Stimulated activated naive CD8-positive, alpha-beta T cell treated with anti-CD3 and anti-CD28 coated beads, Interleukin-15, amount 100 ng/mL, for 72 hours (primary cell): ENCODE results near the gene BLM.
"Not testable (repeated sequence)": the region's sequence is repeated elsewhere in the genome, so short reads cannot be mapped to it uniquely, and the experiment has no call there.

Source experiments
- ATAC-seq: fragments of 150-1000 bp; cut with Tn5 transposase; 2 replicates; pipeline ENCODE4 v1.10.0; 2021; ENCODE audit warnings: mild to moderate bottlenecking, moderate library complexity
- DNase-seq, 2 donors: peaks; one replicate each; pipeline ENCODE4 v3.0.0; 2021 to 2022
- H3K27ac Mint-ChIP-seq, 2 donors: one replicate each; pipeline ENCODE4 v1.8.0; 2022; ENCODE audit warnings: mild to moderate bottlenecking in 2 of 2, mixed read lengths in 2 of 2, moderate library complexity in 2 of 2
- H3K27me3 Mint-ChIP-seq: one replicate; pipeline ENCODE4 v1.8.0; 2022; ENCODE audit warnings: mixed read lengths
- H3K4me1 Mint-ChIP-seq: one replicate; pipeline ENCODE4 v1.8.0; 2022; ENCODE audit warnings: mild to moderate bottlenecking, mixed read lengths
- H3K4me3 Mint-ChIP-seq, 2 donors: one replicate each; pipeline ENCODE4 v1.8.0; 2022; ENCODE audit warnings: mild to moderate bottlenecking in 2 of 2, mixed read lengths in 2 of 2, moderate library complexity in 1 of 2
- H3K9me3 Mint-ChIP-seq, 2 donors: one replicate each; pipeline ENCODE4 v1.8.0; 2022; ENCODE audit warnings: mixed read lengths in 2 of 2

BLM gene

GRCh38 chr15:90716976-90717821, at the start of gene BLM:
Gene BLM, plus strand, starts transcription at chr15:90717346. Its CDS starts 30,047 bp downstream, at chr15:90747393.
- Mint-ChIP-seq H3K4me1 (peaks cover 32% of the 10 kb centered on the region), H3K4me3 (peak within 1 kb of the TSS; percentile 88 to 92), H3K9me3 (no peaks in the 10 kb centered on the region), H3K27me3 (no peaks in the 10 kb centered on the region), H3K27ac (peak within 1 kb of the TSS; percentile 94 to 99)
- DNase-seq (peak; percentile 94 to 96), ATAC-seq (peak; percentile 99)

- peaks cover 14% of the 10 kb centered on the region for H3K27me3 Mint-ChIP-seq
- H3K27ac Mint-ChIP-seq = peak overlapping the region in 1 of 2 donors; percentile 9
- not testable (repeated sequence) for H3K4me3 Mint-ChIP-seq, ATAC-seq, DNase-seq, H3K9me3 Mint-ChIP-seq
- peaks cover 41% of the 10 kb centered on the region for H3K4me1 Mint-ChIP-seq
Observed at GRCh38 chr15:90667755-90668345, 49.3 kb upstream of the BLM start.

- not testable (repeated sequence) for H3K9me3 Mint-ChIP-seq, H3K27ac Mint-ChIP-seq, H3K4me3 Mint-ChIP-seq, H3K27me3 Mint-ChIP-seq, DNase-seq, ATAC-seq
- H3K4me1 Mint-ChIP-seq = peaks cover 20% of the 10 kb centered on the region
Observed at GRCh38 chr15:90670631-90671030, 46.5 kb upstream of the BLM start.

GRCh38 chr15:90671216-90671615, 45.9 kb upstream of the BLM start:
- DNase-seq (no peak), ATAC-seq (no peak)
- H3K27ac Mint-ChIP-seq = no peak overlapping the region
- H3K9me3 Mint-ChIP-seq = no peaks in the 10 kb centered on the region
- peaks cover 5% of the 10 kb centered on the region for H3K27me3 Mint-ChIP-seq
- H3K4me1 Mint-ChIP-seq = peaks cover 15% of the 10 kb centered on the region
- H3K4me3 Mint-ChIP-seq = no peak overlapping the region

GRCh38 chr15:90673357-90673756, 43.8 kb upstream of the BLM start:
- not testable (repeated sequence) for DNase-seq, H3K4me3 Mint-ChIP-seq, H3K27ac Mint-ChIP-seq, H3K27me3 Mint-ChIP-seq, H3K9me3 Mint-ChIP-seq, ATAC-seq
- peaks cover 10% of the 10 kb centered on the region for H3K4me1 Mint-ChIP-seq

- Mint-ChIP-seq H3K9me3 (peaks cover 0 to 9% of the 10 kb centered on the region in 2 donors), H3K27ac (no peak overlapping the region), H3K4me3 (no peak overlapping the region), H3K4me1 (peaks cover 22% of the 10 kb centered on the region), H3K27me3 (peaks cover 5% of the 10 kb centered on the region)
- no peak for ATAC-seq
- no peak for DNase-seq
Observed at GRCh38 chr15:90674476-90674875, 42.7 kb upstream of the BLM start.

- Mint-ChIP-seq H3K4me3 (no peak overlapping the region), H3K9me3 (peaks cover 0 to 9% of the 10 kb centered on the region in 2 donors), H3K27ac (no peak overlapping the region), H3K4me1 (peaks cover 28% of the 10 kb centered on the region), H3K27me3 (peaks cover 5% of the 10 kb centered on the region)
- DNase-seq (no peak), ATAC-seq (no peak)
Observed at GRCh38 chr15:90675464-90675863, 41.7 kb upstream of the BLM start.

- H3K27me3 Mint-ChIP-seq = no peaks in the 10 kb centered on the region
- ATAC-seq = peak; percentile 80
- H3K9me3 Mint-ChIP-seq = peaks cover 0 to 9% of the 10 kb centered on the region in 2 donors
- H3K4me1 Mint-ChIP-seq = peaks cover 39% of the 10 kb centered on the region
- DNase-seq = no peak
- H3K4me3 Mint-ChIP-seq = peak overlapping the region; percentile 75
- peak overlapping the region; percentile 20 to 95 for H3K27ac Mint-ChIP-seq
Observed at GRCh38 chr15:90677807-90678790, 39.0 kb upstream of the BLM start.

- peaks cover 0 to 9% of the 10 kb centered on the region in 2 donors for H3K9me3 Mint-ChIP-seq
- H3K27me3 Mint-ChIP-seq = no peaks in the 10 kb centered on the region
- H3K4me1 Mint-ChIP-seq = peaks cover 52% of the 10 kb centered on the region
- H3K4me3 Mint-ChIP-seq = no peak overlapping the region
- DNase-seq = no peak
- no peak overlapping the region for H3K27ac Mint-ChIP-seq
- no peak for ATAC-seq
Observed at GRCh38 chr15:90679959-90680358, 37.2 kb upstream of the BLM start.

GRCh38 chr15:90680371-90680935, 36.7 kb upstream of the BLM start:
- H3K27ac Mint-ChIP-seq = no peak overlapping the region
- H3K4me3 Mint-ChIP-seq = no peak overlapping the region
- ATAC-seq (peak; percentile 40), DNase-seq (no peak)
- H3K4me1 Mint-ChIP-seq = peaks cover 56% of the 10 kb centered on the region
- peaks cover 0 to 9% of the 10 kb centered on the region in 2 donors for H3K9me3 Mint-ChIP-seq
- no peaks in the 10 kb centered on the region for H3K27me3 Mint-ChIP-seq

- DNase-seq = no peak
- Mint-ChIP-seq H3K27me3 (no peaks in the 10 kb centered on the region), H3K4me3 (no peak overlapping the region), H3K27ac (no peak overlapping the region), H3K4me1 (peaks cover 62% of the 10 kb centered on the region), H3K9me3 (peaks cover 0 to 9% of the 10 kb centered on the region in 2 donors)
- ATAC-seq = no peak
Observed at GRCh38 chr15:90681056-90681455, 36.1 kb upstream of the BLM start.

- ATAC-seq = no peak
- Mint-ChIP-seq H3K27me3 (no peaks in the 10 kb centered on the region), H3K4me1 (peaks cover 66% of the 10 kb centered on the region), H3K27ac (no peak overlapping the region), H3K4me3 (no peak overlapping the region), H3K9me3 (peaks cover 0 to 9% of the 10 kb centered on the region in 2 donors)
- DNase-seq = no peak
Observed at GRCh38 chr15:90681480-90681879, 35.7 kb upstream of the BLM start.

- no peaks in the 10 kb centered on the region for H3K27me3 Mint-ChIP-seq
- H3K27ac Mint-ChIP-seq = no peak overlapping the region
- H3K9me3 Mint-ChIP-seq = peaks cover 0 to 4% of the 10 kb centered on the region in 2 donors
- peaks cover 73% of the 10 kb centered on the region for H3K4me1 Mint-ChIP-seq
- DNase-seq (no peak), ATAC-seq (no peak)
- no peak overlapping the region for H3K4me3 Mint-ChIP-seq
Observed at GRCh38 chr15:90683371-90683770, 33.8 kb upstream of the BLM start.

- Mint-ChIP-seq H3K4me3 (no peak overlapping the region), H3K9me3 (peaks cover 0 to 4% of the 10 kb centered on the region in 2 donors), H3K4me1 (peaks cover 67% of the 10 kb centered on the region), H3K27ac (peak overlapping the region; percentile 8 to 81), H3K27me3 (no peaks in the 10 kb centered on the region)
- ATAC-seq = no peak
- DNase-seq = no peak
Observed at GRCh38 chr15:90683876-90684275, 33.3 kb upstream of the BLM start.

GRCh38 chr15:90684281-90684680, 32.9 kb upstream of the BLM start:
- DNase-seq (no peak), ATAC-seq (no peak)
- peak overlapping the region; percentile 8 to 81 for H3K27ac Mint-ChIP-seq
- peaks cover 0 to 4% of the 10 kb centered on the region in 2 donors for H3K9me3 Mint-ChIP-seq
- no peaks in the 10 kb centered on the region for H3K27me3 Mint-ChIP-seq
- no peak overlapping the region for H3K4me3 Mint-ChIP-seq
- peaks cover 63% of the 10 kb centered on the region for H3K4me1 Mint-ChIP-seq
